GM18951 (cell line): ENCODE results near the gene ZNRD2.
"Not testable (repeated sequence)": the region's sequence is repeated elsewhere in the genome, so short reads cannot be mapped to it uniquely, and the experiment has no call there.

Source experiments
- POLR2A ChIP-seq: IDR thresholded peaks from 4 replicates; pipeline ENCODE4 v1.6.1; 2011; ENCODE audit warnings: mild to moderate bottlenecking; ENCODE audit not compliant: insufficient read length, insufficient read depth; ENCODE audit errors: extremely low read depth
- in situ Hi-C: fragments of 300-500 bp; cut with MboI; formaldehyde crosslinking; loops from one replicate; pipeline ENCODE4 v1.12.0; 2022; ENCODE audit warnings: low sequenced_read_pairs, mixed read lengths, inconsistent platforms; ENCODE audit not compliant: unreplicated experiment

ZNRD2 gene, protein sequence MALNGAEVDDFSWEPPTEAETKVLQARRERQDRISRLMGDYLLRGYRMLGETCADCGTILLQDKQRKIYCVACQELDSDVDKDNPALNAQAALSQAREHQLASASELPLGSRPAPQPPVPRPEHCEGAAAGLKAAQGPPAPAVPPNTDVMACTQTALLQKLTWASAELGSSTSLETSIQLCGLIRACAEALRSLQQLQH

DNA sequence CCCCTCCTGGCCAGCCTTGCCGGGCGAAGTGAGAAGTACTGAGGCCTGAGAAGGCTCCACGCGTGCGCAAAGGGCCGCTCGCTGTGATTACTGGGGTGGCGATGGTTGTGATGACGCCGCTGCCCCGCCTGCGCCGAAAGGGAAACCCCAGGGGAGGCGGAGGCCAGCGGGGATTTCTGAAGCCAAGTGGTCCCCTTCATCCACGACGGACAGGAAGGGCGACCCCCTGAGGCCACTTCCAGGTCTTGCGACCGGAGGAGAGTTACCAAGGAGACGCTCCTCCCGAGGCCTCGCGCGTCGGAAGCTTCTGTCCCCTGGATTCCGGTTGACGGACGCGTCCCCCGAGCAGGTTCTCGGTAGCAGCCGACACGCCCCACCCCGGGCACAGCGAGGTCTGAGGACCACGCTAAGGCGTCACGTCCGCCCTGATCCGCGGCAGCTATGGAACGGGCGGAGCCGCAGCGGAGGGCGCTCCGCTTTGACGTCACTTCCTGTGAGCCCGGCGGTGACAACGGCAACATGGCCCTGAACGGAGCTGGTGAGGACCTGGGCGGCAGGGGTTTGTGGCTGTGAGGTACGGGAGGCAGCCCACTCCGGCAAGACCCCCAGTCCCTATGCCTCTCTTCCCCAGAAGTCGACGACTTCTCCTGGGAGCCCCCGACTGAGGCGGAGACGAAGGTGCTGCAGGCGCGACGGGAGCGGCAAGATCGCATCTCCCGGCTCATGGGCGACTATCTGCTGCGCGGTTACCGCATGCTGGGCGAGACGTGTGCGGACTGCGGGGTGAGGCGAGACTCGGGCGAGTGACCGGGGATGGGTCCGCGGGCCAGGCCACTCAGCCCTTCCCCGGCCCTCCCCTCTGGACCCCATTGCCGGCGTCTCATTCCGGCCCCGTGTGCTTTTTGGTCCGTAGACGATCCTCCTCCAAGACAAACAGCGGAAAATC is at the start of gene ZNRD2:
Gene ZNRD2 (plus strand): TSS at position 505 of the 946 bp plus-strand sequence. CDS start 15 bp downstream, at position 520.
- in situ Hi-C loops, result no loop called here
- TF ChIP-seq POLR2A, result peak; percentile 78

- in situ Hi-C loops, result not testable (repeated sequence)
Observed at GRCh38 chr11:65521777-65522521, 48.3 kb upstream of the ZNRD2 start.

DNA sequence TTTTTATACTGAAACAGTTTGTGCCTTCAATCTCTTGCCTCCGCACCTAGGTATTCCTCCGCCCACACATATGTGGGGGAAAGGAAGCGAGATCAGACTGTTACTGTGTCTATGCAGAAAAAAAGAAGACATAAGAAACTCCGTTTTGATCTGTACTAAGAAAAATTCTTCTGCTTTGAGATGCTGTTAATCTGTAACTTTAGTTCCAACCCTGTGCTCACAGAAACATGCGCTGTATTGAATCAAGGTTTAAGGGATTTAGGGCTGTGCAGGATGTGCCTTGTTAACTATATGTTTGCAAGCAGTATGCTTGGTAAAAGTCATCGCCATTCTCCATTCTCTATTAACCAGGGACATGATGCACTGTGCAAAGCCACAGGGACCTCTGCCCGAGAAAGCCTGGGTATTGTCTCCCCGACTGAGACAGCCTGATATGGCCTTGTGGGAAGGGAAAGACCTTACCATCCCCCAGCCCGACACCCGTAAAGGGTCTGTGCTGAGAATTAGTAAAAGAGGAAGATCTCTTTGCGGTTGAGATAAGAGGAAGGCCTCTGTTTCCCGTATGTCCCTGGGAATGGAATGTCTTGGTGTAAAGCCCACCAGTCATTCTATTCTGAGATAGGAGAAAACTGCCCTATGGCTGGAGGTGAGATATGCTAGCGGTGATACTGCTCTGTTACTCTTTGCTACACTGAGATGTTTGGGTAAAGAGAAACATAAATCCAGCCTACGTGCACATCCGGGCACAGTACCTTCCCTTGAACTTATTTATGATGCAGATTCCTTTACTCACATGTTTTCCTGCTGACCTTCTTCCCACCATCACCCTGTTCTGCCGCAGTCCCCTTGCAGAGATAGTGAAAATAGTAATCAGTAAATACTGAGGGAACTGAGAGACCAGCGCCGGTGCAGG is 47.3 kb upstream of the ZNRD2 start:
- in situ Hi-C loops, result not testable (repeated sequence)

- in situ Hi-C loops, result not testable (repeated sequence)
Observed at GRCh38 chr11:65523631-65523968, 46.7 kb upstream of the ZNRD2 start.

- no peak for TF ChIP-seq POLR2A
- in situ Hi-C loops, result no loop called here
Observed at GRCh38 chr11:65524014-65524740, 46.1 kb upstream of the ZNRD2 start.

DNA sequence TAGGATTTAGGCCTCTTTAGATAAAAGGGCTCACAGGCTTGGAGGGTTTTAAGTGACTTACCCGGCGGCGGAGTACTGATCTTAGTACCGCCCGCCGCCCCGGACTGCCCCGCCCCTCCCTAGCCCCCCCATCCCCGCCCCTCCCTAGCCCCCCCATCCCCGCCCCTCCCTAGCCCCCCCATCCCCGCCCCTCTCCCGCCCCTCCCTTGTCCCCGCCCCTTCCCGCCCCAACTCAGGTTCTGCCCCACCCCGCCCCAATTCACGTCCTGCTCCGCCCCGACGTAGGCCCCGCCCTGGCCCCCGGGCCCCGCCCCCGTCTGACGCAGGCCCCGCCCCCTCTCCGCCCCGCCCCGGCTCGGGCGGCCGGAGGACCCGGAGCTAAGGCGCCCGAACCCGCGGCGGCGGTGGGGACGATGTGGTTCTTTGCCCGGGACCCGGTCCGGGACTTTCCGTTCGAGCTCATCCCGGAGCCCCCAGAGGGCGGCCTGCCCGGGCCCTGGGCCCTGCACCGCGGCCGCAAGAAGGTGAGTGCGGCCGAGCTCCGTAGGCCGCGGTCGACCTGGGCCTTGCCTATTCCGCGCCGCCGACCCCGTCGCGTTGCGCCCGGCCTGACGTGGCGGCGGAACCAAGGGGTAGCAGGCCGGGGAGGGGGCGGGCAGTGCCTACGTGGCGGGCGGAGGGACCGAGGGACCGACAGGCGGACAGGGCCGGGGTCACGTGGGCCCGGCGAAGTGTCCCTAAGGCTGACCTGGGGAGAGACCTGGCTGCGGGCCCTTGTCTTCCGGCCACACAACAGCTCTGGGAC is 45.3 kb upstream of the ZNRD2 start, which contains the start of gene SCYL1:
Gene SCYL1 (plus strand): TSS at position 343 of the 805 bp plus-strand sequence. CDS start 71 bp downstream, at position 414.
- TF ChIP-seq POLR2A, result peak; percentile 66
- in situ Hi-C loops, result no loop called here

DNA sequence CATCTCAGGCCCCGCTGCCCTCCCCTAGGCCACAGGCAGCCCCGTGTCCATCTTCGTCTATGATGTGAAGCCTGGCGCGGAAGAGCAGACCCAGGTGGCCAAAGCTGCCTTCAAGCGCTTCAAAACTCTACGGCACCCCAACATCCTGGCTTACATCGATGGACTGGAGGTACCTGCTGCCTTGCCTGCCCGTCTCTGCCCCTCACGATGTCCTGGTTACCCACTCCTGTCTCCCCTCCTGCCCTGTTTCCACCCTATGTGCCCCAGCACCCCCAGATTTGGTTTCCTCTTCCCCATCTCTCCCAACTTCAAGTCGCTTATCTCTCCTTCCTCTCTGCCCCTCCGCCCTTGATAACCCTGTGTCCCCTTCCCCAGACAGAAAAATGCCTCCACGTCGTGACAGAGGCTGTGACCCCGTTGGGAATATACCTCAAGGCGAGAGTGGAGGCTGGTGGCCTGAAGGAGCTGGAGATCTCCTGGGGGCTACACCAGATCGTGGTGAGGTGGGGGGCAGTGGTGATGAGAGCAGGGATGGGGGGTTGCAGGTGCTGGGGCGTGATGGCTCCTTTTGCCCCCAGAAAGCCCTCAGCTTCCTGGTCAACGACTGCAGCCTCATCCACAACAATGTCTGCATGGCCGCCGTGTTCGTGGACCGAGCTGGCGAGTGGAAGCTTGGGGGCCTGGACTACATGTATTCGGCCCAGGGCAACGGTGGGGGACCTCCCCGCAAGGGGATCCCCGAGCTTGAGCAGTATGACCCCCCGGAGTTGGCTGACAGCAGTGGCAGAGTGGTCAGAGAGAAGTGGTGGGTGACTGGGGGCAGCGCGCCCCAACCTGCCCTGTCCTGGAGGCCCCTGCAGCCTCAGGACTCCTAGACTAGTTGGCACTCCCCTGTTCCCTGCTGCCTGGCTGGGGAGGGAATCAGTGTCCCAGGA is 44.5 kb upstream of the ZNRD2 start:
- in situ Hi-C loops, result no loop called here
- TF ChIP-seq POLR2A, result no peak

- TF ChIP-seq POLR2A, result no peak
- in situ Hi-C loops, result no loop called here
Observed at GRCh38 chr11:65526744-65527143, 43.5 kb upstream of the ZNRD2 start.

DNA sequence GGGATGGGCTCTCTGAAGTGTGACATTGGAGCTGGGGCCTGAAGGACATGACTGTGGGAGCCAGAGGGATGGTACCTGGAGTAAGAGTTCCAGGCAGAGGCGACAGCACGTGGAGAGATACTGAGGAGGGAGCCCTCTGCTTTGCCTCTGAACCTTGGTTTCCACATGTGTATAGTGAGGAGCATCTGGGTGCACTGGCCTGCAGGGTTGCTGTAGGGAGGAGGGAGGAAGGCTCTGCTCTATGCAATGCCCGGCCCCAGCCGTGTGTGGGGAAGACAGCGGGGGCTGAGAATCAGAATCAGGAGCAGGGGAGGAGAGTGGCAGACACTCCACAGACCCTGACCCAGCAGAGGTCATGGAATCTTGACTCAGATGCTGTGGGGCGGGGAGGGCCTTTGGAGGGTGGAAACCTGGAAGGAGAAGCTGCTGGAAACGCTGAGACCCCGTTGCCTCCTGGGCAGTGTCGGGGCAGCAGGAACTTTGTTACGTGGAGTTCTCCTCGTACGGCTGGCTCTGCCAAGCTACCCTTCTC is 41.4 kb upstream of the ZNRD2 start:
- in situ Hi-C loops, result no loop called here
- no peak for TF ChIP-seq POLR2A

GRCh38 chr11:65529475-65530156 is 40.7 kb upstream of the ZNRD2 start:
- in situ Hi-C loops, result no loop called here

More at GRCh38 chr11:65529475-65530156, 40.7 kb upstream of the ZNRD2 start:
- TF ChIP-seq POLR2A, result no peak
